PC-9 (cell line): ENCODE data around the gene SPRY4. TPM values are rescaled to one million over a fixed set of nuclear protein-coding genes. Genes with fewer than 3 reads are reported as not detected.

Source experiments
- BruUV-seq: library from RNA; stranded (reverse); fragments of 400-500 nt; replicated peaks from 2 replicates; lab custom pipeline; 2021; lab: Mats Ljungman, UMichigan
- CTCF ChIA-PET: fragments of 300-600 bp; sonication (Branson Sonifier 250); formaldehyde crosslinking; loops from one replicate; lab custom pipeline; 2022; ENCODE audit warnings: antibody characterized with exemption; lab: Charles Lee
- POLR2A ChIA-PET: fragments of 300-600 bp; sonication (Branson Sonifier 250); formaldehyde crosslinking; loops from one replicate; lab custom pipeline; 2022; ENCODE audit warnings: antibody characterized with exemption; ENCODE audit not compliant: unreplicated experiment; lab: Charles Lee
- DNase-seq, 2 experiments: peaks; one replicate each; pipeline versions ENCODE4 v3.0.0 to v3.0.0-alpha.2; 2015 to 2022; ENCODE audit warnings: mixed read lengths in 1 of 2
- H2AFZ ChIP-seq: fragments of 200-600 bp; sonication (generic); 2 replicates; pipeline ENCODE4 v1.8.1; 2017; ENCODE audit warnings: antibody characterized with exemption
- H3F3A ChIP-seq: fragments of 200-600 bp; sonication (generic); 2 replicates; pipeline ENCODE4 v1.8.1; 2017; ENCODE audit warnings: antibody characterized with exemption, mild to moderate bottlenecking, low read depth; ENCODE audit not compliant: insufficient read depth
- H3K27ac ChIP-seq: fragments of 200-600 bp; sonication (generic); 2 replicates; pipeline ENCODE4 v1.6.1; 2016; ENCODE audit warnings: mixed run types
- H3K27me3 ChIP-seq: fragments of 200-600 bp; sonication (generic); 2 replicates; pipeline ENCODE4 v1.6.1; 2016; ENCODE audit warnings: low read depth, mixed run types; ENCODE audit not compliant: insufficient read depth
- H3K36me3 ChIP-seq: fragments of 200-600 bp; sonication (generic); 2 replicates; pipeline ENCODE4 v1.6.1; 2016; ENCODE audit warnings: low read depth, mixed run types
- H3K4me1 ChIP-seq: fragments of 200-600 bp; sonication (generic); replicated peaks from 2 replicates; pipeline ENCODE4 v1.6.1; 2016; ENCODE audit warnings: mixed run types; ENCODE audit not compliant: insufficient read depth
- H3K4me2 ChIP-seq: fragments of 200-600 bp; sonication (generic); 2 replicates; pipeline ENCODE4 v1.6.1; 2017; ENCODE audit warnings: mixed run types
- H3K4me3 ChIP-seq: fragments of 200-600 bp; sonication (generic); 2 replicates; pipeline ENCODE4 v1.6.1; 2016; ENCODE audit warnings: mixed run types
- H3K79me2 ChIP-seq: fragments of 200-600 bp; sonication (generic); 2 replicates; pipeline ENCODE4 v1.6.1; 2017; ENCODE audit warnings: low read depth, mixed run types
- H3K9me2 ChIP-seq: fragments of 200-600 bp; sonication (generic); 2 replicates; pipeline ENCODE4 v1.8.1; 2017; ENCODE audit warnings: mild to moderate bottlenecking; ENCODE audit not compliant: insufficient read depth
- H3K9me3 ChIP-seq: fragments of 200-600 bp; sonication (generic); 2 replicates; pipeline ENCODE4 v1.8.1; 2016; ENCODE audit warnings: low read depth; ENCODE audit not compliant: insufficient read depth
- H4K20me1 ChIP-seq: fragments of 200-600 bp; sonication (generic); 2 replicates; pipeline ENCODE4 v1.8.1; 2017; ENCODE audit not compliant: insufficient read depth
- EZH2 ChIP-seq: fragments of 200-600 bp; sonication (generic); IDR thresholded peaks from 2 replicates; pipeline ENCODE4 v1.8.0; 2017; ENCODE audit warnings: antibody characterized with exemption, low read depth
- intact Hi-C: fragments of 100-400 bp; cut with micrococcal nuclease; formaldehyde crosslinking; loops from one replicate; pipeline ENCODE4 v1.10.0; 2022; ENCODE audit not compliant: unreplicated experiment
- total RNA-seq: library from RNA; stranded (reverse); gene quantifications from 2 replicates; pipeline ENCODE4 v1.2.3, GENCODE V29; 2021
- TF ChIP-seq, protein P1 (sequence below): fragments of 200-600 bp; sonication (generic); conservative IDR thresholded peaks from 2 replicates; pipeline ENCODE4 v1.6.1; 2017; ENCODE audit warnings: mixed run types, antibody characterized with exemption, mild to moderate bottlenecking, moderate library complexity

Gene SPRY4
- total RNA-seq, 1 experiment from 2014 or later = 11.0 TPM

DNA sequence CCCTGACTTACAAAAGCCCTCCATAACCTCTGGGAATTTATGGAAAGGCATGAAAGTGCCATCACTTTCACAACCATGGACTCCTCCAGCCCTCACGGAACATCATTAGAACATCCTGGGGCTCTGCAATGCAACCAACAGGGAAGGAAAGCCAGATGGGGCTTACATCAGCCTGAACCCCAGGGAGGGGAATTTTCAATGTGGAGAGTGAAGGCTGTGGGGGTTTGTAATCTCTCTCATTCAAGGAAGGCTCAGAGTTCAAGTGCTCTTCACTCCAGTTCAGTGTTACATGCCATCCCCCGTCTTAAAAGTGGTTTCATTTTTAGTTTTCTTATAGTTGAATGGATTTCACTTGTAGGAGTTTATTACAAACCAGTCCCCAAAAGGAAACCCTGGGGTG is 5.7 kb downstream of the SPRY4 start:
- H3K9me2 ChIP-seq = no peaks in the 10 kb centered on the region
- H3K79me2 ChIP-seq = peaks cover 100% of the 10 kb centered on the region
- DNase-seq = no peak
- H3K9me3 ChIP-seq = no peaks in the 10 kb centered on the region
- ChIA-PET POLR2A (no interaction called here), CTCF (no interaction called here)
- H4K20me1 ChIP-seq = peaks cover 95% of the 10 kb centered on the region
- BruUV-seq = no TSS peak
- peak overlapping the region; percentile 49; the same call in 1 of the 2 replicates for H3K27ac ChIP-seq
- H3K27me3 ChIP-seq = no peaks in the 10 kb centered on the region
- peaks cover 52% of the 10 kb centered on the region; the same call in 1 of the 2 replicates for H3F3A ChIP-seq
- peak overlapping the region; percentile 87; the same call in 1 of the 2 replicates for H3K4me2 ChIP-seq
- H3K4me1 ChIP-seq = peaks cover 53% of the 10 kb centered on the region
- no peak overlapping the region for H2AFZ ChIP-seq
- H3K36me3 ChIP-seq = peaks cover 41% of the 10 kb centered on the region
- H3K4me3 ChIP-seq = peak overlapping the region; percentile 82; the same call in 1 of the 2 replicates
- intact Hi-C loops = no loop called here
- TF ChIP-seq EZH2 = no peak
- TF ChIP-seq, protein P1, sequence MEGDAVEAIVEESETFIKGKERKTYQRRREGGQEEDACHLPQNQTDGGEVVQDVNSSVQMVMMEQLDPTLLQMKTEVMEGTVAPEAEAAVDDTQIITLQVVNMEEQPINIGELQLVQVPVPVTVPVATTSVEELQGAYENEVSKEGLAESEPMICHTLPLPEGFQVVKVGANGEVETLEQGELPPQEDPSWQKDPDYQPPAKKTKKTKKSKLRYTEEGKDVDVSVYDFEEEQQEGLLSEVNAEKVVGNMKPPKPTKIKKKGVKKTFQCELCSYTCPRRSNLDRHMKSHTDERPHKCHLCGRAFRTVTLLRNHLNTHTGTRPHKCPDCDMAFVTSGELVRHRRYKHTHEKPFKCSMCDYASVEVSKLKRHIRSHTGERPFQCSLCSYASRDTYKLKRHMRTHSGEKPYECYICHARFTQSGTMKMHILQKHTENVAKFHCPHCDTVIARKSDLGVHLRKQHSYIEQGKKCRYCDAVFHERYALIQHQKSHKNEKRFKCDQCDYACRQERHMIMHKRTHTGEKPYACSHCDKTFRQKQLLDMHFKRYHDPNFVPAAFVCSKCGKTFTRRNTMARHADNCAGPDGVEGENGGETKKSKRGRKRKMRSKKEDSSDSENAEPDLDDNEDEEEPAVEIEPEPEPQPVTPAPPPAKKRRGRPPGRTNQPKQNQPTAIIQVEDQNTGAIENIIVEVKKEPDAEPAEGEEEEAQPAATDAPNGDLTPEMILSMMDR = no peak

DNA sequence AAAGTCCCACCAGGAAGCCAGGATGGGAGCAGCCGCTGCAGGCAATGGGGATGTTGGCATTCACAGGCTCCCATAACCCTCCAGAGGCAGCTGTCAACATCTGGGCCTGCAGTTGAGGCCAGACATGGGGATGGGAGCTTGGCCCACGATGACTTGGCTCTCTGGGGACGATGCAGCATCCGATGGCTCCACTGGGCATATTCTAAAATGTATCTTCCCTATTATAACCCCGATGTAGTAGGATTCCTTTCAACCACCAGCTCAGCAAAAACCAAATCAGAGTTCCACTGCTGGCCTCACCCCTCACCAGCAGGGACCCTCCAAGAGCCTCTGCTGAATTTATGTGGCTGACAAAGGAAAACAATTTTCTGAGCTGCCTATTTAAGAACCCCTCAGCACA is 7.1 kb downstream of the SPRY4 start:
- no peaks in the 10 kb centered on the region for H3K27me3 ChIP-seq
- CTCF ChIA-PET = interaction anchor here (0.6 kb wide), 1 partner anchor 12 kb away, joined by 4 read pairs; no protein-coding TSS in a partner anchor
- intact Hi-C loops = no loop called here
- DNase-seq = no peak
- H3K4me2 ChIP-seq = no peak overlapping the region; the same call in 1 of the 2 replicates
- no peaks in the 10 kb centered on the region for H3K9me2 ChIP-seq
- peaks cover 100% of the 10 kb centered on the region for H3K79me2 ChIP-seq
- H3K36me3 ChIP-seq = peaks cover 54% of the 10 kb centered on the region
- POLR2A ChIA-PET = no interaction called here
- H2AFZ ChIP-seq = no peak overlapping the region
- no peak overlapping the region for H3K27ac ChIP-seq
- no peak for TF ChIP-seq EZH2
- TF ChIP-seq, protein P1 = no peak; the same call in 1 of the 2 replicates
- H3K4me3 ChIP-seq = no peak overlapping the region
- peaks cover 55% of the 10 kb centered on the region for H3F3A ChIP-seq
- no peaks in the 10 kb centered on the region for H3K9me3 ChIP-seq
- H4K20me1 ChIP-seq = peaks cover 96% of the 10 kb centered on the region
- no TSS peak for BruUV-seq
- peaks cover 53% of the 10 kb centered on the region for H3K4me1 ChIP-seq

DNA sequence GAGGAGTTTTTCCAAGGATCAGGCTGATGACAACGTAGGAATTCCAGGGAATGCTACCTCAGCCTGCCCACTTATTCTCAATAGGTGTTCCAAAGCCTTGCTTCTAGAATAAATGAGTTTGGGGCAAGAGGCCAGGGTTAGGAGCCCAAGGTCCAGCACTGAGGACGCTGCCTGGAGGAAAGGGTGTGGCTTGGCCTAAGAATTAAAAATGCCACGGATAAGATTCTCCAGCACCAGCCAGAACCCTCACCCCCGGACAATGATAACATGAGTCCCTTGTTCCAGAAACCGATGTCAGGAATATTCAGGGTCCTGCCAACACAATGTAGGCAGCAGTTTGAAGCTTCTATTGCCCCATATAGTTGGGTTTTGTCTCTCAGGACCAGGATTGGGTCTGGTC is 7.6 kb downstream of the SPRY4 start:
- DNase-seq = no peak
- Histone ChIP-seq H4K20me1 (peaks cover 98% of the 10 kb centered on the region), H3K27me3 (no peaks in the 10 kb centered on the region), H3K4me1 (peaks cover 47% of the 10 kb centered on the region), H2AFZ (no peak overlapping the region), H3K79me2 (peaks cover 100% of the 10 kb centered on the region), H3K9me2 (no peaks in the 10 kb centered on the region), H3K27ac (no peak overlapping the region; the same call in 1 of the 2 replicates), H3F3A (peaks cover 57% of the 10 kb centered on the region), H3K4me2 (no peak overlapping the region), H3K9me3 (no peaks in the 10 kb centered on the region), H3K4me3 (no peak overlapping the region), H3K36me3 (peaks cover 60% of the 10 kb centered on the region)
- no peak for TF ChIP-seq EZH2
- TF ChIP-seq, protein P1 = no peak
- intact Hi-C loops = no loop called here
- BruUV-seq = no TSS peak
- POLR2A ChIA-PET = no interaction called here
- CTCF ChIA-PET = no interaction called here
